BLaER1 treated with 17β-estradiol and CSF1 and Interleukin-3, amounts not matched to agents 10 nM and 100 nM (cell line): ENCODE results near the gene FYB2.

Source experiments
- H3K27ac ChIP-seq, 11 experiments: shearing (Covaris generic); formaldehyde crosslinking; 2 replicates each; pipeline ENCODE4 v1.8.1; 2022
- H3K27me3 ChIP-seq, 11 experiments: shearing (Covaris generic); formaldehyde crosslinking; 2 replicates each; pipeline ENCODE4 v1.8.1; 2022
- H3K36me3 ChIP-seq, 11 experiments: shearing (Covaris generic); formaldehyde crosslinking; 2 replicates each; pipeline ENCODE4 v1.8.1; 2022
- H3K4me1 ChIP-seq, 10 experiments: shearing (Covaris generic); formaldehyde crosslinking; 2 replicates each; pipeline ENCODE4 v1.8.1; 2022
- H3K4me2 ChIP-seq, 11 experiments: shearing (Covaris generic); formaldehyde crosslinking; 2 replicates each; pipeline ENCODE4 v1.8.1; 2022
- H3K4me3 ChIP-seq, 10 experiments: shearing (Covaris generic); formaldehyde crosslinking; 2 replicates each; pipeline ENCODE4 v1.8.1; 2022
- H3K9ac ChIP-seq, 11 experiments: shearing (Covaris generic); formaldehyde crosslinking; 2 replicates each; pipeline ENCODE4 v1.8.1; 2022
- H3K9me3 ChIP-seq, 11 experiments: shearing (Covaris generic); formaldehyde crosslinking; replicated peaks in 1 of 11; 2 replicates each; pipeline ENCODE4 v1.8.1; 2022
- H4K20me1 ChIP-seq, 11 experiments: shearing (Covaris generic); formaldehyde crosslinking; 2 replicates each; pipeline ENCODE4 v1.8.1; 2022
- Cebpa-rat ChIP-seq, 11 experiments: shearing (Covaris generic); IDR thresholded peaks; 2 replicates each; pipeline ENCODE4 v1.8.1; 2022

The FYB2 gene

GRCh38 chr1:56838759-56839158 is 19.6 kb upstream of the FYB2 start:
- Histone ChIP-seq H3K4me3 (no peak overlapping the region), H3K36me3 (no peaks in the 10 kb centered on the region), H3K9me3 (peaks cover 11 to 32% (median 16%) of the 10 kb centered on the region in 11 experiments; a peak in 17 of 22 replicates), H3K9ac (no peak overlapping the region), H3K27ac (no peak overlapping the region), H3K4me2 (no peak overlapping the region), H3K4me1 (peaks cover 0 to 6% (median 0%) of the 10 kb centered on the region in 10 experiments; a peak in 2 of 20 replicates), H4K20me1 (no peaks in the 10 kb centered on the region), H3K27me3 (no peaks in the 10 kb centered on the region)
- TF ChIP-seq Cebpa-rat (IDR thresholded peaks at IDR 0.05): no peak

GRCh38 chr1:56837244-56837939 is 18.2 kb upstream of the FYB2 start:
- Histone ChIP-seq H3K9me3 (peaks cover 11 to 32% (median 16%) of the 10 kb centered on the region in 11 experiments; a peak in 17 of 22 replicates), H3K27ac (no peak overlapping the region), H3K4me1 (peaks cover 0 to 16% (median under 1%) of the 10 kb centered on the region in 10 experiments; a peak in 9 of 20 replicates), H3K4me3 (no peak overlapping the region), H3K27me3 (no peaks in the 10 kb centered on the region), H3K9ac (no peak overlapping the region), H3K4me2 (peak overlapping the region in 1 of 11 experiments; percentile 17; a peak in 1 of 22 replicates), H3K36me3 (no peaks in the 10 kb centered on the region), H4K20me1 (no peaks in the 10 kb centered on the region)
- no peak for TF ChIP-seq Cebpa-rat (IDR thresholded peaks at IDR 0.05)

GRCh38 chr1:56836359-56836758 is 17.2 kb upstream of the FYB2 start:
- Histone ChIP-seq H3K4me2 (no peak overlapping the region), H3K27me3 (no peaks in the 10 kb centered on the region), H3K36me3 (no peaks in the 10 kb centered on the region)

GRCh38 chr1:56835657-56836056 is 16.5 kb upstream of the FYB2 start:
- H4K20me1 ChIP-seq: no peaks in the 10 kb centered on the region
- no peaks in the 10 kb centered on the region for H3K27me3 ChIP-seq
- no peak overlapping the region for H3K9ac ChIP-seq
- no peak overlapping the region for H3K4me3 ChIP-seq
- no peak overlapping the region for H3K27ac ChIP-seq
- H3K36me3 ChIP-seq: no peaks in the 10 kb centered on the region
- H3K9me3 ChIP-seq: peaks cover 11 to 33% (median 16%) of the 10 kb centered on the region in 11 experiments; a peak in 17 of 22 replicates
- H3K4me1 ChIP-seq: peaks cover 0 to 32% (median 14%) of the 10 kb centered on the region in 10 experiments; a peak in 15 of 20 replicates
- no peak overlapping the region for H3K4me2 ChIP-seq
- TF ChIP-seq Cebpa-rat (IDR thresholded peaks at IDR 0.05): no peak

More at GRCh38 chr1:56836359-56836758, 17.2 kb upstream of the FYB2 start:
- H3K9ac ChIP-seq: no peak overlapping the region
- peaks cover 11 to 32% (median 16%) of the 10 kb centered on the region in 11 experiments; a peak in 17 of 22 replicates for H3K9me3 ChIP-seq
- TF ChIP-seq Cebpa-rat (IDR thresholded peaks at IDR 0.05): no peak
- peaks cover 0 to 25% (median 8%) of the 10 kb centered on the region in 10 experiments; a peak in 14 of 20 replicates for H3K4me1 ChIP-seq
- H4K20me1 ChIP-seq: no peaks in the 10 kb centered on the region
- no peak overlapping the region for H3K4me3 ChIP-seq
- H3K27ac ChIP-seq: no peak overlapping the region

- no peak for TF ChIP-seq Cebpa-rat (IDR thresholded peaks at IDR 0.05)
- no peak overlapping the region for H3K27ac ChIP-seq
- H3K36me3 ChIP-seq: no peaks in the 10 kb centered on the region
- no peaks in the 10 kb centered on the region for H3K27me3 ChIP-seq
- H4K20me1 ChIP-seq: no peaks in the 10 kb centered on the region
- H3K4me3 ChIP-seq: no peak overlapping the region
- peaks cover 7 to 32% (median 16%) of the 10 kb centered on the region in 10 experiments; a peak in 18 of 20 replicates for H3K4me1 ChIP-seq
- no peak overlapping the region for H3K9ac ChIP-seq
- peaks cover 2 to 27% (median 9%) of the 10 kb centered on the region in 11 experiments; a peak in 17 of 22 replicates for H3K9me3 ChIP-seq
- no peak overlapping the region for H3K4me2 ChIP-seq
These were observed 15.1 kb upstream of the FYB2 start for GRCh38 chr1:56834137-56834900.

- H3K4me2 ChIP-seq: no peak overlapping the region
- H3K9ac ChIP-seq: no peak overlapping the region
- TF ChIP-seq Cebpa-rat (IDR thresholded peaks at IDR 0.05): no peak
These were observed 13.9 kb upstream of the FYB2 start for GRCh38 chr1:56833088-56833487.

GRCh38 chr1:56831871-56832693 is 12.9 kb upstream of the FYB2 start:
- Histone ChIP-seq H3K4me1 (peaks cover 8 to 28% (median 16%) of the 10 kb centered on the region in 10 experiments; a peak in 18 of 20 replicates), H3K9ac (no peak overlapping the region), H4K20me1 (no peaks in the 10 kb centered on the region), H3K27me3 (no peaks in the 10 kb centered on the region), H3K4me3 (no peak overlapping the region), H3K4me2 (peak overlapping the region in 4 of 11 experiments; percentile 29 to 45 (median 41); a peak in 7 of 22 replicates), H3K27ac (no peak overlapping the region), H3K36me3 (no peaks in the 10 kb centered on the region), H3K9me3 (peaks cover 0 to 20% (median 3%) of the 10 kb centered on the region in 11 experiments; a peak in 4 of 22 replicates)
- TF ChIP-seq Cebpa-rat (IDR thresholded peaks at IDR 0.05): no peak

More at GRCh38 chr1:56833088-56833487, 13.9 kb upstream of the FYB2 start:
- peaks cover 8 to 32% (median 16%) of the 10 kb centered on the region in 10 experiments; a peak in 18 of 20 replicates for H3K4me1 ChIP-seq
- H3K36me3 ChIP-seq: no peaks in the 10 kb centered on the region
- no peak overlapping the region for H3K27ac ChIP-seq
- no peaks in the 10 kb centered on the region for H3K27me3 ChIP-seq
- no peaks in the 10 kb centered on the region for H4K20me1 ChIP-seq
- peaks cover 0 to 20% (median 3%) of the 10 kb centered on the region in 11 experiments; a peak in 4 of 22 replicates for H3K9me3 ChIP-seq
- H3K4me3 ChIP-seq: no peak overlapping the region

GRCh38 chr1:56830052-56830451 is 10.8 kb upstream of the FYB2 start:
- Histone ChIP-seq H3K36me3 (no peaks in the 10 kb centered on the region), H3K9me3 (peaks cover 0 to 20% (median 3%) of the 10 kb centered on the region in 11 experiments; a peak in 4 of 22 replicates), H3K4me3 (no peak overlapping the region), H4K20me1 (no peaks in the 10 kb centered on the region), H3K4me2 (peak overlapping the region in 2 of 11 experiments; percentile 6 to 22; a peak in 3 of 22 replicates), H3K27me3 (no peaks in the 10 kb centered on the region), H3K4me1 (peaks cover 8 to 26% (median 16%) of the 10 kb centered on the region in 10 experiments; a peak in 18 of 20 replicates), H3K9ac (no peak overlapping the region), H3K27ac (no peak overlapping the region)
- no peak for TF ChIP-seq Cebpa-rat (IDR thresholded peaks at IDR 0.05)
